Keratinocyte (primary cell): ENCODE data around the gene CFL2.

Source experiments
- CTCF ChIP-seq, 3 experiments: IDR thresholded peaks in 1 of 3; conservative IDR thresholded peaks in 1 of 3; optimal IDR thresholded peaks in 1 of 3; 2 replicates in 2 of 3; 3 replicates in 1 of 3; pipeline versions ENCODE3 to v1.5.1; 2011; ENCODE audit warnings: low read length in 3 of 3, mild to moderate bottlenecking in 3 of 3, moderate library complexity in 2 of 3, control low read depth in 1 of 3, inconsistent platforms in 1 of 3; ENCODE audit not compliant: insufficient read depth in 2 of 3; ENCODE audit errors: extremely low read depth in 1 of 3
- EZH2 ChIP-seq: IDR thresholded peaks from one replicate; pipeline ENCODE4 v1.6.1; 2012; ENCODE audit warnings: inconsistent platforms, mild to moderate bottlenecking, low read length, moderate library complexity

GRCh38 chr14:34750670-34751069, 36.3 kb upstream of the CFL2 start:
- TF ChIP-seq CTCF (optimal IDR thresholded peaks at IDR 0.05 in 1 of 3, IDR thresholded peaks at IDR 0.05 in 1 of 3, conservative IDR thresholded peaks at IDR 0.05 in 1 of 3; ENCODE audit: extremely low read depth in 1 of 3, insufficient read depth in 2 of 3, low read length in 3 of 3) (no peak), EZH2 (no peak)
